Measurements from ENCODE around the gene CAMK1G. TPM values are rescaled to one million over a fixed set of nuclear protein-coding genes. Genes with fewer than 3 reads are reported as not detected.

Gene CAMK1G
- polyA plus RNA-seq, 1 of the 3 experiments (the other 2 are of a cell fraction), result 15.1 TPM

DNA sequence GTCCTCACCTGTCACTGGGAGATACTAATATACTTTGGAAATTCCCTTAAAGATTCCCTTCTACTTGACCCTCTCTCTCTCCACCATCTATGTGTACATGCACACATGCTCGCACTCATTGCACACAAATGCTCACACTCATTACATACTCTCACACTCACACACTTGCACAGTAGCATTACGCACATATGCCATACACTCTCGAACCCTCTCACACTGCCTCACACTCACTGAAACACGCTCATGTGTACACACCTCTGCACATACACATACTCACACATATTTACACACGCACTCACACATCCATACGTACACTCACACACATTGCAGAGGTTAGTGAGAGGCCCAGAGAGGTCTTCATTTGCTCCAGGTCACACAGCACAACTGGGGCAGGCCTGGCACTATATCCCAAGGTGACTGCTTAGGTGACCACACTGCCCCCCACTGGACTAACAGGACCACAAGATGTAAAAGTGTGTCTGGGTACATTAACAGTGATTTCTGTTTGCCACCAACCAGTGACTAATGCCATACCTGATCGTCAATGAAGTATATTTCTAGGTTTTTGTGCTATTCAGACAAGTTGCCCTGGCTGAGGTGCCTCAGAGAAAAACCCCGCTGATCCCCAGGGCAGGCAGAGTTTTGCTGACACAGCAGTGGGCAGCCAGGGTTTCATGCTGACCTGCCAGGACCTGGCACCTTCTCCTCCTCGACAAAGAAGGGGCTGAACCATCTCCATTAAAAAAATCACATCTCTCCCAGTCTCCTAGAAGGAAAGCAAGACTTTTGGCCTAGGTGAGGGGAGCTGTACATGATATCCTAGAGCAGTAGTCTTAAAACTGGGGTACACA, 28.5 kb upstream of the CAMK1G start:
- WGBS (ENCODE audit: low lambda C conversion rate), result 91% methylated on average over 7 of the region's 9 CpGs
- Histone ChIP-seq H3K4me2 (no peak overlapping the region), H3K9me2 (no peaks in the 10 kb centered on the region), H4K20me1 (ENCODE audit: insufficient read depth) (no peaks in the 10 kb centered on the region), H3K36me3 (replicated peaks in 1 of 2; ENCODE audit: control insufficient read depth in 1 of 2, insufficient read depth in 2 of 2, low read length in 1 of 2) (no peaks in the 10 kb centered on the region), H3K9me3 (no peaks in the 10 kb centered on the region), H3K4me1 (ENCODE audit: control insufficient read depth in 1 of 2, insufficient read depth in 2 of 2, low read depth in 1 of 2, low read length in 1 of 2) (peaks cover 0 to 2% of the 10 kb centered on the region in 2 experiments; a peak in 2 of 4 replicates), H3K9ac (no peak overlapping the region), H2AFZ (ENCODE audit: low read depth) (no peak overlapping the region), H3K27ac (ENCODE audit: low read depth in 2 of 2, low read length in 1 of 2) (no peak overlapping the region), H3K27me3 (ENCODE audit: insufficient read depth) (no peaks in the 10 kb centered on the region), H3F3A (replicated peaks; ENCODE audit: insufficient read depth) (peaks cover 11% of the 10 kb centered on the region), H3K4me3 (ENCODE audit: low read depth in 2 of 2, low read length in 1 of 2) (no peak overlapping the region), H3K79me2 (ENCODE audit: insufficient read depth) (no peaks in the 10 kb centered on the region)
- ChIA-PET CTCF (interaction anchor here (1.2 to 2.9 kb wide), 2 partner anchors 12 to 42 kb away, joined by 3 to 16 read pairs; no protein-coding TSS in a partner anchor), POLR2A (no interaction called here)
- TF ChIP-seq YY1 (IDR thresholded peaks at IDR 0.05; ENCODE audit: low read depth) (no peak), EP300 (IDR thresholded peaks at IDR 0.05; ENCODE audit: borderline replicate concordance in 1 of 2, low read depth in 1 of 2, low read length in 1 of 2) (no peak), CTCF (IDR thresholded peaks at IDR 0.05) (peak; percentile 16; the same call in 1 of the 2 replicates)
- DNase-seq, result no peak

DNA sequence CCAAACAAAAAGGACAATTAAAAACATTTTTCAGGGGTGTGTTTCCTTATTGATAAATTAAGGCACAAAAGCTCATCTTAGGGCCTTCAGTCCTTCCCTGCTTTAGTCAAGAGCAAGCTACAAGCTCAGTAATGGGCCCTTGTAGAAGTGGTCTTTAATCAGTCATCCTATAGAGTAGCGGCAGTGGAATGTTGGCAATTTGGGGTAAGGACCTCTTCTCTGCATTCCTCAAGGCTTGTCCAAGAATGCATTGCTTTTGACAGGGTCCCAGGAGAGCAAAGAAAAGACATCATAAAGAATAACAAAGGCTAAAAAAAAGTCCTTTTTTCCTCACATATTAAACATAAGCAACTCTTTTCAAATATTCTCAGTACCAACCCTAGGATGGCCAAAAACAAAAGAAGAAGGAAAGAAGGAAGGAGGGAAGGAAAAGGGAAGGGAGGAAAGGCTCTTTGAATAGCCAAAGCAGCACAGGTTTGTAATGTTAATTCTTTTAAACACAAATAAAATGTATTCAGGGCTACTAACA, 27.3 kb upstream of the CAMK1G start:
- H3K4me1 ChIP-seq (ENCODE audit: control insufficient read depth in 1 of 2, insufficient read depth in 2 of 2, low read depth in 1 of 2, low read length in 1 of 2), result peaks cover 0 to 11% of the 10 kb centered on the region in 2 experiments; a peak in 2 of 4 replicates
- no peak overlapping the region for H3K9ac ChIP-seq
- no peak overlapping the region for H2AFZ ChIP-seq (ENCODE audit: low read depth)
- ChIA-PET CTCF (interaction anchor here (2.9 kb wide), 1 partner anchor 10 kb away, joined by 16 read pairs; no protein-coding TSS in a partner anchor), POLR2A (no interaction called here)
- no peaks in the 10 kb centered on the region for H3K79me2 ChIP-seq (ENCODE audit: insufficient read depth)
- no peak for DNase-seq
- no peaks in the 10 kb centered on the region for H3K36me3 ChIP-seq (replicated peaks in 1 of 2; ENCODE audit: control insufficient read depth in 1 of 2, insufficient read depth in 2 of 2, low read length in 1 of 2)
- H4K20me1 ChIP-seq (ENCODE audit: insufficient read depth), result no peaks in the 10 kb centered on the region
- no peaks in the 10 kb centered on the region for H3K9me2 ChIP-seq
- WGBS (ENCODE audit: low lambda C conversion rate), result 81% methylated on average over 1 of the region's 1 CpG
- H3K27ac ChIP-seq (ENCODE audit: low read depth in 2 of 2, low read length in 1 of 2), result no peak overlapping the region
- no peak overlapping the region for H3K4me2 ChIP-seq
- H3F3A ChIP-seq (replicated peaks; ENCODE audit: insufficient read depth), result peaks cover 11% of the 10 kb centered on the region
- H3K4me3 ChIP-seq (ENCODE audit: low read depth in 2 of 2, low read length in 1 of 2), result no peak overlapping the region
- no peaks in the 10 kb centered on the region for H3K9me3 ChIP-seq
- H3K27me3 ChIP-seq (ENCODE audit: insufficient read depth), result no peaks in the 10 kb centered on the region
- no peak for TF ChIP-seq POLR2AphosphoS5 (IDR thresholded peaks at IDR 0.05; ENCODE audit: low read depth, low read length)
- no peak for TF ChIP-seq TAF1 (IDR thresholded peaks at IDR 0.05; ENCODE audit: borderline replicate concordance, low read depth, low read length)
- no peak for TF ChIP-seq ZBTB33 (IDR thresholded peaks at IDR 0.05; ENCODE audit: borderline replicate concordance, low read depth)
- no peak for TF ChIP-seq RXRA (IDR thresholded peaks at IDR 0.05; ENCODE audit: borderline replicate concordance, low read depth)
- TF ChIP-seq, protein P1, sequence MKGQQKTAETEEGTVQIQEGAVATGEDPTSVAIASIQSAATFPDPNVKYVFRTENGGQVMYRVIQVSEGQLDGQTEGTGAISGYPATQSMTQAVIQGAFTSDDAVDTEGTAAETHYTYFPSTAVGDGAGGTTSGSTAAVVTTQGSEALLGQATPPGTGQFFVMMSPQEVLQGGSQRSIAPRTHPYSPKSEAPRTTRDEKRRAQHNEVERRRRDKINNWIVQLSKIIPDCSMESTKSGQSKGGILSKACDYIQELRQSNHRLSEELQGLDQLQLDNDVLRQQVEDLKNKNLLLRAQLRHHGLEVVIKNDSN (IDR thresholded peaks at IDR 0.05; ENCODE audit: borderline replicate concordance, low read depth), result no peak
- TF ChIP-seq CHD2 (IDR thresholded peaks at IDR 0.05; ENCODE audit: low read length, partially characterized antibody), result no peak
- no peak for TF ChIP-seq CTCF (IDR thresholded peaks at IDR 0.05)
- TF ChIP-seq EZH2phosphoT487 (IDR thresholded peaks at IDR 0.05; ENCODE audit: borderline replicate concordance, low read depth), result no peak
- TF ChIP-seq GATA2 (CRISPR knock-in tag; IDR thresholded peaks at IDR 0.05), result no peak
- TF ChIP-seq MXI1 (IDR thresholded peaks at IDR 0.05; ENCODE audit: low read depth, low read length), result no peak
- TF ChIP-seq REST (IDR thresholded peaks at IDR 0.05; ENCODE audit: low read depth, low read length), result no peak

Data from SK-N-SH (cell line).